SK-N-SH treated with all-trans-retinoic acid at 6 μM for 48 hours (cell line): ENCODE data around the gene ACAD10.

Experiments
- ATAC-seq: fragments of 200-7000 bp; cut with Tn5 transposase; 3 replicates; pipeline ENCODE4 v1.9.1; 2020; ENCODE audit warnings: mild to moderate bottlenecking, moderate library complexity
- ARNTL ChIP-seq: fragments of 450-650 bp; formaldehyde crosslinking; IDR thresholded peaks from 2 replicates; pipeline ENCODE4 v1.5.0; 2020; ENCODE audit warnings: low read depth, mild to moderate bottlenecking, moderate library complexity, borderline replicate concordance
- BACH2 ChIP-seq: fragments of 250-450 bp; sonication (Bioruptor Pico); IDR thresholded peaks from 2 replicates; pipeline ENCODE4 v1.9.0; 2021; ENCODE audit warnings: mild to moderate bottlenecking, borderline replicate concordance
- CREB5 ChIP-seq: fragments of 250-450 bp; sonication (Bioruptor Pico); IDR thresholded peaks from 2 replicates; pipeline ENCODE4 v1.5.1; 2020; ENCODE audit warnings: low read depth, mild to moderate bottlenecking, moderate library complexity
- CSDC2 ChIP-seq: fragments of 250-450 bp; sonication (Bioruptor Pico); IDR thresholded peaks from 2 replicates; pipeline ENCODE4 v1.5.0; 2020; ENCODE audit warnings: mild to moderate bottlenecking, moderate library complexity
- CSRNP3 ChIP-seq: fragments of 250-450 bp; sonication (Bioruptor Pico); IDR thresholded peaks from 2 replicates; pipeline ENCODE4 v1.5.1; 2021; ENCODE audit warnings: mild to moderate bottlenecking, moderate library complexity
- GLIS3 ChIP-seq: fragments of 250-450 bp; sonication (Bioruptor Pico); IDR thresholded peaks from 2 replicates; pipeline ENCODE4 v1.5.0; 2020; ENCODE audit warnings: mild to moderate bottlenecking, moderate library complexity
- OSR1 ChIP-seq: fragments of 250-450 bp; sonication (Bioruptor Pico); IDR thresholded peaks from 2 replicates; pipeline ENCODE4 v1.8.0; 2022; ENCODE audit warnings: moderate library complexity, mild to moderate bottlenecking, inconsistent platforms
- PATZ1 ChIP-seq: fragments of 250-450 bp; sonication (Bioruptor Pico); IDR thresholded peaks from 2 replicates; pipeline ENCODE4 v1.8.0; 2020; ENCODE audit warnings: mild to moderate bottlenecking, moderate library complexity, borderline replicate concordance
- POU6F1 ChIP-seq: fragments of 250-450 bp; sonication (Bioruptor Pico); IDR thresholded peaks from 2 replicates; pipeline ENCODE4 v1.8.0; 2021; ENCODE audit warnings: low read depth, mild to moderate bottlenecking, moderate library complexity, borderline replicate concordance
- PPARA ChIP-seq: fragments of 250-450 bp; sonication (Bioruptor Pico); IDR thresholded peaks from 2 replicates; pipeline ENCODE4 v1.5.0; 2020; ENCODE audit warnings: mild to moderate bottlenecking, borderline replicate concordance
- RARB ChIP-seq: fragments of 250-450 bp; sonication (Bioruptor Pico); IDR thresholded peaks from 2 replicates; pipeline ENCODE4 v1.8.0; 2021; ENCODE audit warnings: mild to moderate bottlenecking, moderate library complexity
- SNAI2 ChIP-seq: fragments of 250-450 bp; sonication (Bioruptor Pico); IDR thresholded peaks from 2 replicates; pipeline ENCODE4 v1.5.0; 2020; ENCODE audit warnings: mild to moderate bottlenecking, moderate library complexity
- TSHZ2 ChIP-seq: fragments of 250-450 bp; sonication (Bioruptor Pico); IDR thresholded peaks from 2 replicates; pipeline ENCODE4 v1.5.0; 2020; ENCODE audit warnings: mild to moderate bottlenecking, moderate library complexity
- ZC3H10 ChIP-seq: fragments of 250-450 bp; sonication (Bioruptor Pico); IDR thresholded peaks from 2 replicates; pipeline ENCODE4 v1.5.1; 2021; ENCODE audit warnings: mild to moderate bottlenecking, moderate library complexity
- ZFP30 ChIP-seq: fragments of 450-650 bp; formaldehyde crosslinking; IDR thresholded peaks from 2 replicates; pipeline ENCODE4 v1.5.0; 2022; ENCODE audit warnings: mild to moderate bottlenecking, moderate library complexity
- ZNF565 ChIP-seq: fragments of 450-650 bp; formaldehyde crosslinking; conservative IDR thresholded peaks from 2 replicates; pipeline ENCODE4 v1.5.0; 2020; ENCODE audit warnings: low read depth, mild to moderate bottlenecking, moderate library complexity
- ZNF70 ChIP-seq: fragments of 450-650 bp; formaldehyde crosslinking; IDR thresholded peaks from 2 replicates; pipeline ENCODE4 v1.5.0; 2020; ENCODE audit warnings: mild to moderate bottlenecking, moderate library complexity

The ACAD10 gene

GRCh38 chr12:111691262-111691661 lies 5.4 kb downstream of the ACAD10 start:
- TF ChIP-seq GLIS3 (CRISPR knock-in tag) (no peak), OSR1 (CRISPR knock-in tag) (no peak), BACH2 (CRISPR knock-in tag) (no peak), ZNF70 (CRISPR knock-in tag) (no peak), TSHZ2 (no peak), RARB (CRISPR knock-in tag) (no peak), ZFP30 (no peak), CSRNP3 (CRISPR knock-in tag) (no peak), POU6F1 (CRISPR knock-in tag) (no peak), PPARA (CRISPR knock-in tag) (no peak)
- no peak for ATAC-seq

- ATAC-seq, result peak; percentile 48; the same call in 2 of the 3 replicates
- TF ChIP-seq RARB (CRISPR knock-in tag) (no peak), PPARA (CRISPR knock-in tag) (no peak), ZC3H10 (CRISPR knock-in tag) (no peak), SNAI2 (CRISPR knock-in tag) (no peak), POU6F1 (CRISPR knock-in tag) (no peak), CSDC2 (no peak), TSHZ2 (no peak), OSR1 (CRISPR knock-in tag) (no peak), ARNTL (CRISPR knock-in tag) (no peak), CREB5 (no peak), ZNF565 (no peak), CSRNP3 (CRISPR knock-in tag) (no peak), PATZ1 (CRISPR knock-in tag) (no peak)
- TF ChIP-seq, all 23 proteins: peak for 0
Measured at GRCh38 chr12:111692575-111693210, 6.8 kb downstream of the ACAD10 start.
